OCI-LY3 (cell line): ENCODE data around the gene METTL27.
A peak's percentile ranks its signal among the peaks of the same experiment; 100 is the strongest.

Source experiments
- EZH2phosphoT487 ChIP-seq: fragments of 200-600 bp; shearing (Covaris generic); IDR thresholded peaks from 2 replicates; pipeline ENCODE4 v1.6.1; 2018; ENCODE audit warnings: antibody characterized with exemption, mixed run types, low read depth
- TF ChIP-seq, protein P1 (sequence below): fragments of 200-600, 300-600 bp; sonication (generic); IDR thresholded peaks from 2 replicates; pipeline ENCODE4 v1.5.1; 2014; ENCODE audit warnings: antibody characterized with exemption, low read length, low read depth

DNA sequence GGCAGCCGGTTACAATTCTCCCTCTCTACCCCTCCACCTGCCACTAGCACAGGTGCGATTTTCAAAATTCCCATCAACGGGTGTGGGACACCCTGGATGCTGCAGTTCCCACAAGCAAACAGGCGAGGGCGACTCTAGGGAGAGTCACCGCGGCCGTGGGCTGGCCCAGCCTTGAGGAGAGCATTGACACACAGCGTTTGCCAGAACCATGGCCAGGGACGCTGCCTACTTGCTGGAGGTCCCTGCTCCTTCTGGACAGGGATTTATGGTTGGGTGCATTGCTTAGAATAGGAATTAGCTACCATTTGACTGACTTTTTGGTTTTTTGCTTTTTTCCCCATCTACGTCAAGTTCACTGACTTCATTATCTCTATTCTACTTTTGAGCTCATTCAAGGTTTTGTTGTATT lies 30.6 kb downstream of the METTL27 start:
- TF ChIP-seq, protein P1, sequence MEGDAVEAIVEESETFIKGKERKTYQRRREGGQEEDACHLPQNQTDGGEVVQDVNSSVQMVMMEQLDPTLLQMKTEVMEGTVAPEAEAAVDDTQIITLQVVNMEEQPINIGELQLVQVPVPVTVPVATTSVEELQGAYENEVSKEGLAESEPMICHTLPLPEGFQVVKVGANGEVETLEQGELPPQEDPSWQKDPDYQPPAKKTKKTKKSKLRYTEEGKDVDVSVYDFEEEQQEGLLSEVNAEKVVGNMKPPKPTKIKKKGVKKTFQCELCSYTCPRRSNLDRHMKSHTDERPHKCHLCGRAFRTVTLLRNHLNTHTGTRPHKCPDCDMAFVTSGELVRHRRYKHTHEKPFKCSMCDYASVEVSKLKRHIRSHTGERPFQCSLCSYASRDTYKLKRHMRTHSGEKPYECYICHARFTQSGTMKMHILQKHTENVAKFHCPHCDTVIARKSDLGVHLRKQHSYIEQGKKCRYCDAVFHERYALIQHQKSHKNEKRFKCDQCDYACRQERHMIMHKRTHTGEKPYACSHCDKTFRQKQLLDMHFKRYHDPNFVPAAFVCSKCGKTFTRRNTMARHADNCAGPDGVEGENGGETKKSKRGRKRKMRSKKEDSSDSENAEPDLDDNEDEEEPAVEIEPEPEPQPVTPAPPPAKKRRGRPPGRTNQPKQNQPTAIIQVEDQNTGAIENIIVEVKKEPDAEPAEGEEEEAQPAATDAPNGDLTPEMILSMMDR: peak; percentile 56
- TF ChIP-seq EZH2phosphoT487: no peak
